Measurements from ENCODE around the gene TADA2A. TPM values are rescaled to one million over a fixed set of nuclear protein-coding genes. Genes with fewer than 3 reads are reported as not detected.
A peak's percentile ranks its signal among the peaks of the same experiment; 100 is the strongest.
"Not testable (repeated sequence)": the region's sequence is repeated elsewhere in the genome, so short reads cannot be mapped to it uniquely, and the experiment has no call there.

TADA2A gene
- total RNA-seq, 4 donors from 2014 or later, result 11.5 to 23.7 (median 17.7) TPM

DNA sequence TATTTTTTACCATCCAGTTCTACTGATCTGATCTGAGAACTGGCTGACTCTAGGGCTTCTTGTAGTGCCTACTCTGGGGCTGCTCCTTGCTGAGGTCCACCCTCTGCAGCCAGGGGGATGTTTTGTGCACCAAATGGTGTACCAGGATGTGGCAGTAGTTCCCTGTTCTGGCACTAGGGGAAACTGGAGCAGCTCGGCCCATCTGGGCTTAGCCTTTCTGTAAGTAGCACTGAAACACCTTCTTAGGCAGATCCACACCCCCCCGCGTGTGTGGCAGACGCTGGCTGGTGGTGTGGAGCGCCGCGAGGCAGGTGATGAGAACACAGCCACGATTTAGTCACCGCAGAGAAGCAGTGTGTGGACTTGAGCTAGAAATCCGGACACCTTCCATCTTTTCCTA, 100.0 kb downstream of the TADA2A start:
- peaks cover 0 to 15% (median 0%) of the 10 kb centered on the region in 4 donors for H3K36me3 ChIP-seq
- intact Hi-C loops (cut with DNase I), result no loop called here

DNA sequence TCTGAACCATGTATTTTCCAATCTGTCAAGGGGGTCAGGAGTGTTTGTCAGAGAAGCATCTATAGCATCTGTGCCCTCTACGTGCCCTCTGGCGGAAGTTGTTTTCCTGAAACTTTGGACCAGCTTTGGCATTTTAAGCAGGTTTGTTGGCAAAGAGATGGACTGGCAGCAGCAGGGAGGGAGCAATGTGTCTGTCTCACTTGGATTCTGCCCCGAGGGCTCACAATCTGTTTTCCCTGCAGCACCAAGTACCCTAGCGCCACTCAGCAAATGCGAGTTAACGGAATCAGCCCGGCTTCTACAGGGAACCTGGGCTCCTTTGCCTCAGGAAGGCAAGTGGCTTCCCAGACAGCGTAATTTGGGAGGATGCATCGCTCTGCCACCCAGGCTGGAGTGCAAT, 100.4 kb downstream of the TADA2A start:
- 73% methylated on average over 9 of the region's 9 CpGs for WGBS
- H3K27ac ChIP-seq (replicated peaks in 1 of 4), result peak overlapping the region; percentile 13 to 67 (median 50)
- peaks cover 13 to 24% (median 21%) of the 10 kb centered on the region in 4 donors for H3K4me1 ChIP-seq

More for the DNA sequence above, 100.0 kb downstream of the TADA2A start:
- peak overlapping the region in 3 of 4 donors; percentile 41 to 67 (median 59) for H3K27ac ChIP-seq (replicated peaks in 1 of 4)
- peak overlapping the region; percentile 26 to 34 (median 30) for H3K4me3 ChIP-seq
- no peaks in the 10 kb centered on the region for H3K9me3 ChIP-seq
- TF ChIP-seq, protein P1, sequence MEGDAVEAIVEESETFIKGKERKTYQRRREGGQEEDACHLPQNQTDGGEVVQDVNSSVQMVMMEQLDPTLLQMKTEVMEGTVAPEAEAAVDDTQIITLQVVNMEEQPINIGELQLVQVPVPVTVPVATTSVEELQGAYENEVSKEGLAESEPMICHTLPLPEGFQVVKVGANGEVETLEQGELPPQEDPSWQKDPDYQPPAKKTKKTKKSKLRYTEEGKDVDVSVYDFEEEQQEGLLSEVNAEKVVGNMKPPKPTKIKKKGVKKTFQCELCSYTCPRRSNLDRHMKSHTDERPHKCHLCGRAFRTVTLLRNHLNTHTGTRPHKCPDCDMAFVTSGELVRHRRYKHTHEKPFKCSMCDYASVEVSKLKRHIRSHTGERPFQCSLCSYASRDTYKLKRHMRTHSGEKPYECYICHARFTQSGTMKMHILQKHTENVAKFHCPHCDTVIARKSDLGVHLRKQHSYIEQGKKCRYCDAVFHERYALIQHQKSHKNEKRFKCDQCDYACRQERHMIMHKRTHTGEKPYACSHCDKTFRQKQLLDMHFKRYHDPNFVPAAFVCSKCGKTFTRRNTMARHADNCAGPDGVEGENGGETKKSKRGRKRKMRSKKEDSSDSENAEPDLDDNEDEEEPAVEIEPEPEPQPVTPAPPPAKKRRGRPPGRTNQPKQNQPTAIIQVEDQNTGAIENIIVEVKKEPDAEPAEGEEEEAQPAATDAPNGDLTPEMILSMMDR (IDR thresholded peaks at IDR 0.05), result peak; percentile 50 to 73 (median 60)
- TF ChIP-seq POLR2AphosphoS5 (IDR thresholded peaks at IDR 0.05) (peak in 1 of 2 donors; percentile 29), POLR2A (IDR thresholded peaks at IDR 0.05; ENCODE audit: low read depth) (no peak), EP300 (IDR thresholded peaks at IDR 0.05) (no peak)
- H3K27me3 ChIP-seq, result no peaks in the 10 kb centered on the region
- H3K4me1 ChIP-seq, result peaks cover 13 to 28% (median 24%) of the 10 kb centered on the region in 4 donors
- no peak for DNase-seq (ENCODE audit: extremely low spot score)
- WGBS, result 50% methylated on average over 10 of the region's 10 CpGs

DNA sequence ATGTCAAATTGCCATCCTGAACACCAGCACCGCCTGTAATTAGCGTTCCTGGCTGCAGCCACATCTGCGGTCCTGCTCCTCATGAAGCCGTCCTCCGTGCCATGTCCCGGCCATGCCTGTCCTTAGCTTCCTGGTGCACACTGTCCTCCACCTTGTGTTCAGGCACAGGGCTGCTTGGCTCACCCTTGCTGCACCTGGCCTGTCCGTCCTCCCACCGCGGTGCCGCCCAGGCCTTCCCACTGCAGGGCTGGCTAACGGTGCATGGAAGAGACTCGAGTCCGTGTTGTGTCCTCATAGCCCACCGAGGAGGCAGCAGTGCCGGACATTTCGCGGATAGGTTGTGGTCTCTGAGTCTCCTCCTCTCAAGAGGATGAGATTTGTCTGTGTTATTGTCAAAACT, 103.4 kb downstream of the TADA2A start:
- peaks cover 13 to 26% (median 19%) of the 10 kb centered on the region in 4 donors for H3K4me1 ChIP-seq
- no peaks in the 10 kb centered on the region for H3K27me3 ChIP-seq
- no peak for TF ChIP-seq EP300 (IDR thresholded peaks at IDR 0.05)
- TF ChIP-seq, protein P1 (IDR thresholded peaks at IDR 0.05), result no peak
- no peak for TF ChIP-seq POLR2A (IDR thresholded peaks at IDR 0.05; ENCODE audit: low read depth)
- no peak for TF ChIP-seq POLR2AphosphoS5 (IDR thresholded peaks at IDR 0.05)
- no peak overlapping the region for H3K27ac ChIP-seq (replicated peaks in 1 of 4)
- peaks cover 7 to 32% (median 23%) of the 10 kb centered on the region in 4 donors for H3K36me3 ChIP-seq
- intact Hi-C loops (cut with DNase I), result no loop called here
- DNase-seq (ENCODE audit: extremely low spot score), result no peak
- no peaks in the 10 kb centered on the region for H3K9me3 ChIP-seq
- no peak overlapping the region for H3K4me3 ChIP-seq
- 92% methylated on average over 16 of the region's 17 CpGs for WGBS

More for the DNA sequence above, 100.4 kb downstream of the TADA2A start:
- no peak for DNase-seq (ENCODE audit: extremely low spot score)
- Histone ChIP-seq H3K4me3 (peak overlapping the region; percentile 26 to 34 (median 30)), H3K9me3 (no peaks in the 10 kb centered on the region), H3K27me3 (no peaks in the 10 kb centered on the region), H3K36me3 (peaks cover 0 to 17% (median 1%) of the 10 kb centered on the region in 4 donors)
- TF ChIP-seq EP300 (IDR thresholded peaks at IDR 0.05) (no peak), POLR2AphosphoS5 (IDR thresholded peaks at IDR 0.05) (no peak), POLR2A (IDR thresholded peaks at IDR 0.05; ENCODE audit: low read depth) (no peak)
- TF ChIP-seq, protein P1 (IDR thresholded peaks at IDR 0.05), result no peak
- intact Hi-C loops (cut with DNase I), result no loop called here

DNA sequence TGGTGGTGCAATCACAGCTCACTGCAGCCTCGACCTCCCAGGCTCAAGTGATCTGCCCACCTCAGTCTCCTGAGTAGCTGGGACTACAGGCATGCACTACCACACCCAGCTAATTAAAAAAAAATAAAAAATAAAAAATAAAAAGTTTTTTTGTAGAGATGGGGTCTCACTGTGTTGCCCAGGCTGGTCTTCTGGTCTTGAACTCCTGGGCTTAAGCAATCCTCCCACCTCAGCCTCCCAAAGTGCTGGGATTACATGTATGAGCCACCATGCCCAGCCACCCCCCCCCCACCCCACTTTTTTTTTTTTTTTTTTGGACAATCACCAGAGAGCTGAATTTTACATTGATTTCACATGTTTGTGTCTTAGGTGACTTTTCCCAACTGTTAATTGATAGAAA, 105.0 kb downstream of the TADA2A start:
- DNase-seq (ENCODE audit: extremely low spot score); H3K27ac ChIP-seq (replicated peaks in 1 of 4); intact Hi-C loops (cut with DNase I); H3K4me3 ChIP-seq; H3K9me3 ChIP-seq; H3K27me3 ChIP-seq: not testable (repeated sequence)
- WGBS, result 83% methylated on average over 1 of the region's 1 CpG
- Histone ChIP-seq H3K4me1 (peaks cover 15 to 29% (median 26%) of the 10 kb centered on the region in 4 donors), H3K36me3 (peaks cover 7 to 39% (median 32%) of the 10 kb centered on the region in 4 donors)

DNA sequence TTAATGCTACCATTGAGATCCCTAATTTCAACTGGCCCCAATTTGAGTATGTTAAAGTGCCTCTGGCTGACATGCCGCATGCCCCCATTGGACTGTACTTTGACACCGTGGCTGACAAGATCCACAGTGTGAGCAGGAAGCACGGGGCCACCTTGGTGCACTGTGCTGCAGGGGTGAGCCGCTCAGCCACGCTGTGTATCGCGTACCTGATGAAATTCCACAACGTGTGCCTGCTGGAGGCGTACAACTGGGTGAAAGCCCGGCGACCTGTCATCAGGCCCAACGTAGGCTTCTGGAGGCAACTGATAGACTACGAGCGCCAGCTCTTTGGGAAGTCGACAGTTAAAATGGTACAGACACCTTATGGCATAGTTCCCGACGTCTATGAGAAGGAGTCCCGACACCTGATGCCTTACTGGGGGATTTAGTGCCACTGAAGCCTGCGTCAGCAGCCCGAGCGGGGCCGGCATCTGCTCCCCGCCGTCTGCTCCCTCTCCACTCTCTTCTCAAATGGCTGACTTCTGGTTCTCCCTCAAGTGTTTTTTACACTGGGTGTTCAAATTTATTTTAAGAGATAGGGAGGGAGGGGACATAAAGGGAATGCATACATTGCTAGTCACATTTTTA, 105.9 kb downstream of the TADA2A start:
- WGBS, result 82% methylated on average over 23 of the region's 24 CpGs
- intact Hi-C loops (cut with DNase I), result no loop called here
- Histone ChIP-seq H3K4me3 (no peak overlapping the region), H3K4me1 (peaks cover 6 to 24% (median 23%) of the 10 kb centered on the region in 4 donors), H3K36me3 (peaks cover 7 to 48% (median 41%) of the 10 kb centered on the region in 4 donors), H3K27me3 (no peaks in the 10 kb centered on the region), H3K27ac (replicated peaks in 1 of 4) (no peak overlapping the region), H3K9me3 (no peaks in the 10 kb centered on the region)
- no peak for TF ChIP-seq EP300 (IDR thresholded peaks at IDR 0.05)
- no peak for TF ChIP-seq POLR2AphosphoS5 (IDR thresholded peaks at IDR 0.05)
- no peak for TF ChIP-seq POLR2A (IDR thresholded peaks at IDR 0.05; ENCODE audit: low read depth)
- TF ChIP-seq, protein P1 (IDR thresholded peaks at IDR 0.05), result no peak
- no peak for DNase-seq (ENCODE audit: extremely low spot score)

Data from esophagus muscularis mucosa (tissue), 4 donors.